Bronchial epithelial cell (primary cell): Measurements from ENCODE around the gene SCP2D1. TPM values are rescaled to one million over a fixed set of nuclear protein-coding genes. Genes with fewer than 3 reads are reported as not detected.

Source experiments
- DNase-seq: peaks from one replicate; pipeline ENCODE4 v3.0.0-alpha.2; 2010; ENCODE audit warnings: low read depth
- FAIRE-seq: peaks from 2 replicates; lab custom pipeline; 2011; peaks lifted over from hg19 to GRCh38; lab: Jason Lieb, UNC
- H3K27me3 ChIP-seq: 2 replicates; pipeline ENCODE4 v1.5.1; 2011; ENCODE audit warnings: low read length; ENCODE audit not compliant: control insufficient read depth, insufficient read depth
- H3K36me3 ChIP-seq: 2 replicates; pipeline ENCODE4 v1.5.1; 2011; ENCODE audit warnings: low read length; ENCODE audit not compliant: control insufficient read depth, insufficient read depth
- H3K4me3 ChIP-seq: 2 replicates; pipeline ENCODE4 v1.5.1; 2011; ENCODE audit warnings: mild to moderate bottlenecking, low read depth, low read length, control low read depth
- total RNA-seq: library from RNA; depleted of rRNA; stranded (reverse); fragments of >200 nt; gene quantifications from 2 replicates; pipeline ENCODE4 v1.2.1, GENCODE V29; 2014
- TF ChIP-seq, protein P1 (sequence below): IDR thresholded peaks from 2 replicates; pipeline ENCODE4 v1.5.1; 2011; ENCODE audit warnings: mild to moderate bottlenecking, moderate library complexity, low read length, control low read depth, inconsistent platforms; ENCODE audit not compliant: insufficient read depth, severe bottlenecking

SCP2D1 gene
- total RNA-seq, 1 donor from 2014 or later, result not detected

DNA sequence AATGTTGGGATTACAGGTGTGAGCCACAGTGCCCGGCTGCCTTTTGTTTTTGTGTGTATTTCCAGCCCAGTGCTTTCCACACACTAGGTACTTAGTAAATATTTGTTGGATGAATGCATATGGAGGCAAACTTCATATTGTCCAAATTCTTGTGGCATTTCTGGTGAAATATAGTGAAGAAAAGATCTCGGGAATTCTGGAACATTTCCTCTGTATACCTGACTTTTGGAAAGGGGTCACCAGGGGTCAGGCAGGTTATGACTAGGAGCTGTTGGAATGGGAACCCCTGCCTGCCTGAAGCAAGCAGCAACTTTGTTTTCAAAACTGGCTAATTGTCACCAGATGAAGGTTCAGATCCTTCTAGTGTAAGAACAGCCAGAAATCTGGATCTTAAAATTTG is 12.1 kb upstream of the SCP2D1 start:
- no peaks in the 10 kb centered on the region for H3K27me3 ChIP-seq
- FAIRE-seq (no peak), DNase-seq (no peak)
- no peak overlapping the region for H3K4me3 ChIP-seq
- H3K36me3 ChIP-seq, result no peaks in the 10 kb centered on the region
- TF ChIP-seq, protein P1, sequence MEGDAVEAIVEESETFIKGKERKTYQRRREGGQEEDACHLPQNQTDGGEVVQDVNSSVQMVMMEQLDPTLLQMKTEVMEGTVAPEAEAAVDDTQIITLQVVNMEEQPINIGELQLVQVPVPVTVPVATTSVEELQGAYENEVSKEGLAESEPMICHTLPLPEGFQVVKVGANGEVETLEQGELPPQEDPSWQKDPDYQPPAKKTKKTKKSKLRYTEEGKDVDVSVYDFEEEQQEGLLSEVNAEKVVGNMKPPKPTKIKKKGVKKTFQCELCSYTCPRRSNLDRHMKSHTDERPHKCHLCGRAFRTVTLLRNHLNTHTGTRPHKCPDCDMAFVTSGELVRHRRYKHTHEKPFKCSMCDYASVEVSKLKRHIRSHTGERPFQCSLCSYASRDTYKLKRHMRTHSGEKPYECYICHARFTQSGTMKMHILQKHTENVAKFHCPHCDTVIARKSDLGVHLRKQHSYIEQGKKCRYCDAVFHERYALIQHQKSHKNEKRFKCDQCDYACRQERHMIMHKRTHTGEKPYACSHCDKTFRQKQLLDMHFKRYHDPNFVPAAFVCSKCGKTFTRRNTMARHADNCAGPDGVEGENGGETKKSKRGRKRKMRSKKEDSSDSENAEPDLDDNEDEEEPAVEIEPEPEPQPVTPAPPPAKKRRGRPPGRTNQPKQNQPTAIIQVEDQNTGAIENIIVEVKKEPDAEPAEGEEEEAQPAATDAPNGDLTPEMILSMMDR, result no peak

DNA sequence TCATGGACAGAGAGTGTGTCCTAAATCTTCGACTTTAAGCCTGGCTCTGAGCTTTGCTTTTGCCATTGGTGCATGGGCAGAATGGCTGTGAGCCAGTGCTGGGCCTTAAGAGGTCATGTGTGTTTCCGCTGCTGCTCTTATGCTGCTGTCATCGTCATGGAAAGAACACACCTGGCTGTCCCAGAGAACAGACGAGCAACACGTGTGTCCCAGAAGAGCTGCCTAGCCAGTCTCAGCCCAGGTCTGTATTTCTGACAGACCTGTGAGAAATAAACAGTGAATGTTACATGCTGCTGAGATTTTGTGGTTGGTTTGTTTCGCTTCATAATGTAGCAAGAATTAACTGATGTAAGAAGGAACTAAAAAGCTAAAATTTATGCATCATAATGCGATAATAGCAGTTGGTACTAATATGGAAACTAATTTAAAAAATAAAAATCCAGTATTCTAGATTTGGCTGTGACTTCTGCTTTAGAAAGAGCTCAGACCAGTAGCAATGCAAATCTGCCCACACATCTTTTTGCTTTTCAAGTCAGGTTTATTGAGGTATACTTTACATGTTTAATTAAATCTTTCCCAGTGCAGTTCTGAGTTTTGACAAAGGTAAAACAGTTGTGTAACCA is 11.5 kb upstream of the SCP2D1 start:
- no peak overlapping the region for H3K4me3 ChIP-seq
- FAIRE-seq (no peak), DNase-seq (no peak)
- no peaks in the 10 kb centered on the region for H3K36me3 ChIP-seq
- H3K27me3 ChIP-seq, result no peaks in the 10 kb centered on the region
- TF ChIP-seq, protein P1, result no peak

DNA sequence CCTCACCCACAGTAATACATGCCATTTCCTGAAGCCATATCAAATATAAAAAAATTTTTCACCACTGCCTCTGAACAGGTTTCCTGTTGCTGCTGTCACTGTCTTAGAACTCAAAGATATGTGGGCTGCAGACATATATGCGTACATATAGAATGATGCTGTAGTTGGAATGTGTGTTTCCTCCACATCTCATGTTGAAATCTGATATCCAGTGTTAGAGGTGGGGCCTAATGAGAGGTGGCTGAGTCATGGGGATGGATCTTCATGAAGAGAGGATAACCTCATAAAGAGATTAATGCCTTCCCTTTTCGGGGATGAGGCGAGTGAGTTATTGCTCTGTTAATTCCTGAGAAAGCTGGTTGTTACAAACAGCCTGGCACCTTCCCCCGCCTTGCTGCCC is 7.7 kb upstream of the SCP2D1 start:
- Histone ChIP-seq H3K36me3 (no peaks in the 10 kb centered on the region), H3K4me3 (no peak overlapping the region), H3K27me3 (no peaks in the 10 kb centered on the region)
- FAIRE-seq, result no peak
- TF ChIP-seq, protein P1, result no peak
- DNase-seq, result peak; percentile 55

DNA sequence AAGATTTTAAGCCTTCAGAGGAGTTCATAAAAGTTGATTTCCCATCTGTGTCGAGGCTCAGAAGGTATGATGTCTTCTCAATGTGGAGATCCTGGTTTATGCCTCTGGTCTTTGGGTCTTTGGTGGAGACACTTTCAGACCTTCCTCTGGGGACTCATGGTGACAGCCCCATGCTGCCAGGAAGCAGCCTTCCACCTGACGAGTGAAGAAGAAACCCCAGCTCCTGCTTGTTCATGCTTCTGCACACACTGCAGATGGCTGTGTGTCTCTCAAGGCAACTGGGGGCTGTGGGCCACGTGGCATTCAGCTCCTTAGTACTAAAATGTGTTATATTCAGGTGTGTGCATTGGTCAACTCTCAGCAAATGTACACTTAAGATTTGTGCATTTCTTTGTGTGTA is 4.9 kb upstream of the SCP2D1 start:
- Histone ChIP-seq H3K36me3 (no peaks in the 10 kb centered on the region), H3K4me3 (no peak overlapping the region), H3K27me3 (no peaks in the 10 kb centered on the region)
- no peak for FAIRE-seq
- no peak for DNase-seq
- TF ChIP-seq, protein P1, result no peak

DNA sequence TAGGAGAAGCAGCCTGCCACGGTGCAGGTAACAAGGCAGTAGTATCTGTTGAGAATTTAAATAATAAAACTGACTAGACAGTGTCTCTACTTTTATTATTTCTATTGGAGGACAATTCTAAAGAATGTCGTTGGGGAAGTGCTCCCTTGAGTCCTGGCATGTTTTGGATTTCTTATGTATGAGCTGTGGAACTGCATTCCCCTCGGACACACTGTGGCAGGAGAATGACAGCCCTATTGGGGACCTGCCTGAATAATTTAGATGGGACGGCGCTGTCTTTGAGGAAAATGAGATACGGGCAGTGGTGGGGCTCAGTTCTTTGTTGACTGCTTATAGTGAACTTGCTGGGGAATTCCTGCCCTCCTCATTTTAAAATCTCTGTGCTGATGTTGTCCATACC is 2.4 kb upstream of the SCP2D1 start:
- TF ChIP-seq, protein P1, result no peak
- Histone ChIP-seq H3K4me3 (no peak overlapping the region), H3K27me3 (no peaks in the 10 kb centered on the region), H3K36me3 (no peaks in the 10 kb centered on the region)
- no peak for FAIRE-seq
- DNase-seq, result no peak

DNA sequence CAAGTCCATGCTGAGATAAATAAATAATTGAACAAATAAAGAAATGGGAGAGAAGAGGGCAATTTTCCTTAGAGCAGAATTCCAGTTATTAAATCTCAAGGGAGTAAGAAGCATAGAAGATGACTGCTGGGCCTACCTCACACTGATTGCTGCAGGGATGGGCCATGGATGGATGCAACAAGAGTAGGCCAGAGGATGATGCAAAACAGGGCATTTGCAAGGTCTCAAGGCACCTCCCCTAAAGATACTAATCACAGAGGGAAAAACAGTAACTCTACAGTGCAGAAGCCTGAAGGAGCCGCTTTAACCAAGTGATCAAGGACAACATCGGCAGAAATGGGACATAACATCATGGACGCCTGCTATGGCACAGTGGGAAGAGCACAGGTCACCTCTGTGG is 1.7 kb upstream of the SCP2D1 start:
- TF ChIP-seq, protein P1, result no peak
- Histone ChIP-seq H3K36me3 (no peaks in the 10 kb centered on the region), H3K27me3 (no peaks in the 10 kb centered on the region), H3K4me3 (no peak overlapping the region)
- FAIRE-seq, result no peak
- no peak for DNase-seq
